ENCODE results near the gene BLM.
A peak's percentile ranks its signal among the peaks of the same experiment; 100 is the strongest.
"Not testable (repeated sequence)": the region's sequence is repeated elsewhere in the genome, so short reads cannot be mapped to it uniquely, and the experiment has no call there.

Gene BLM

GRCh38 chr15:90819390-90819789 is 102.2 kb downstream of the BLM start:
- no peak for DNase-seq

- DNase-seq, result no peak
Observed at GRCh38 chr15:90819850-90820249, 102.7 kb downstream of the BLM start.

GRCh38 chr15:90820481-90820880 is 103.3 kb downstream of the BLM start:
- no peak for DNase-seq

- no peak for DNase-seq
Observed at GRCh38 chr15:90822204-90822955, 105.2 kb downstream of the BLM start.

- no peak for DNase-seq
Observed at GRCh38 chr15:90823455-90823974, 106.4 kb downstream of the BLM start.

GRCh38 chr15:90825115-90825899 is 108.2 kb downstream of the BLM start:
- not testable (repeated sequence) for DNase-seq

- DNase-seq, result not testable (repeated sequence)
Observed at GRCh38 chr15:90826206-90826885, 109.2 kb downstream of the BLM start.

GRCh38 chr15:90826886-90827435 is 109.8 kb downstream of the BLM start:
- DNase-seq, result no peak

- DNase-seq, result no peak
Observed at GRCh38 chr15:90828111-90828510, 111.0 kb downstream of the BLM start.

GRCh38 chr15:90829126-90829525 is 112.0 kb downstream of the BLM start:
- DNase-seq, result no peak

GRCh38 chr15:90829942-90830440 is 112.8 kb downstream of the BLM start:
- DNase-seq, result peak in 4 of 58 donors; percentile 10 to 46 (median 35)

- DNase-seq, result no peak
Observed at GRCh38 chr15:90834626-90835025, 117.5 kb downstream of the BLM start.

GRCh38 chr15:90836296-90836871 is 119.2 kb downstream of the BLM start:
- DNase-seq, result no peak

GRCh38 chr15:90837094-90837493 is 119.9 kb downstream of the BLM start:
- DNase-seq, result no peak

- DNase-seq, result peak in 1 of 58 donors; percentile 22
Observed at GRCh38 chr15:90838139-90838538, 121.0 kb downstream of the BLM start.

- no peak for DNase-seq
Observed at GRCh38 chr15:90838544-90838943, 121.4 kb downstream of the BLM start.

- DNase-seq, result peak in 37 of 58 donors; percentile 10 to 76 (median 34)
Observed at GRCh38 chr15:90839187-90840071, 122.3 kb downstream of the BLM start.

GRCh38 chr15:90840157-90840855 is 123.2 kb downstream of the BLM start:
- peak in 2 of 58 donors; percentile 10 to 19 for DNase-seq

GRCh38 chr15:90840954-90841353 is 123.8 kb downstream of the BLM start:
- peak in 1 of 58 donors; percentile 4 for DNase-seq
